ENCODE data around the gene NOVA2. TPM values are rescaled to one million over a fixed set of nuclear protein-coding genes. Genes with fewer than 3 reads are reported as not detected.

NOVA2 gene
- total RNA-seq, 1 donor from 2014 or later: 0.67 TPM

- Mint-ChIP-seq H3K27ac (no peak overlapping the region), H3K9me3 (no peaks in the 10 kb centered on the region), H3K36me3 (no peaks in the 10 kb centered on the region), H3K4me3 (no peak overlapping the region), H3K4me1 (no peaks in the 10 kb centered on the region), H3K27me3 (ENCODE audit: low read depth) (peaks cover 22% of the 10 kb centered on the region)
- no peak for TF ChIP-seq CTCF (IDR thresholded peaks at IDR 0.05; ENCODE audit: unreplicated experiment)
- DNase-seq (ENCODE audit: low spot score in 2 of 2, unreplicated experiment in 2 of 2): no peak
These were observed 54.9 kb downstream of the NOVA2 start for GRCh38 chr19:45918721-45919120.

- Mint-ChIP-seq H3K27me3 (ENCODE audit: low read depth) (peaks cover 28% of the 10 kb centered on the region), H3K36me3 (no peaks in the 10 kb centered on the region), H3K4me3 (no peak overlapping the region), H3K27ac (no peak overlapping the region), H3K4me1 (no peaks in the 10 kb centered on the region), H3K9me3 (no peaks in the 10 kb centered on the region)
- DNase-seq (ENCODE audit: low spot score in 2 of 2, unreplicated experiment in 2 of 2): no peak
- TF ChIP-seq CTCF (IDR thresholded peaks at IDR 0.05; ENCODE audit: unreplicated experiment): no peak
These were observed 56.1 kb downstream of the NOVA2 start for GRCh38 chr19:45917421-45918091.

GRCh38 chr19:45913874-45914830 is 59.5 kb downstream of the NOVA2 start, which contains the start of gene NANOS2:
Gene NANOS2 (minus strand): TSS chr19:45914778. CDS start chr19:45914693, 85 bp downstream.
- no peak within 1 kb of the TSS for H3K4me3 Mint-ChIP-seq

GRCh38 chr19:45911291-45911690 is 62.4 kb downstream of the NOVA2 start:
- Mint-ChIP-seq H3K27me3 (ENCODE audit: low read depth) (peaks cover 16% of the 10 kb centered on the region), H3K27ac (no peak overlapping the region), H3K36me3 (no peaks in the 10 kb centered on the region), H3K4me3 (no peak overlapping the region), H3K9me3 (no peaks in the 10 kb centered on the region), H3K4me1 (no peaks in the 10 kb centered on the region)
- no peak for DNase-seq (ENCODE audit: low spot score in 2 of 2, unreplicated experiment in 2 of 2)
- no peak for TF ChIP-seq CTCF (IDR thresholded peaks at IDR 0.05; ENCODE audit: unreplicated experiment)

More at GRCh38 chr19:45913874-45914830, 59.5 kb downstream of the NOVA2 start, which contains the start of gene NANOS2:
- TF ChIP-seq CTCF (IDR thresholded peaks at IDR 0.05; ENCODE audit: unreplicated experiment): no peak
- H3K4me1 Mint-ChIP-seq: no peaks in the 10 kb centered on the region
- peaks cover 25% of the 10 kb centered on the region for H3K27me3 Mint-ChIP-seq (ENCODE audit: low read depth)
- H3K36me3 Mint-ChIP-seq: no peaks in the 10 kb centered on the region
- DNase-seq (ENCODE audit: low spot score in 2 of 2, unreplicated experiment in 2 of 2): no peak
- H3K9me3 Mint-ChIP-seq: no peaks in the 10 kb centered on the region
- no peak within 1 kb of the TSS for H3K27ac Mint-ChIP-seq

- Mint-ChIP-seq H3K36me3 (no peaks in the 10 kb centered on the region), H3K9me3 (no peaks in the 10 kb centered on the region), H3K4me1 (no peaks in the 10 kb centered on the region), H3K4me3 (no peak overlapping the region), H3K27me3 (ENCODE audit: low read depth) (peaks cover 13% of the 10 kb centered on the region), H3K27ac (no peak overlapping the region)
- TF ChIP-seq CTCF (IDR thresholded peaks at IDR 0.05; ENCODE audit: unreplicated experiment): no peak
- no peak for DNase-seq (ENCODE audit: low spot score in 2 of 2, unreplicated experiment in 2 of 2)
These were observed 64.7 kb downstream of the NOVA2 start for GRCh38 chr19:45908956-45909355.

Measured in mesothelial cell of epicardium (in vitro differentiated cells).